ENCODE measurements around the gene ADAM29. TPM values are rescaled to one million over a fixed set of nuclear protein-coding genes. Genes with fewer than 3 reads are reported as not detected.
"Not testable (repeated sequence)": the region's sequence is repeated elsewhere in the genome, so short reads cannot be mapped to it uniquely, and the experiment has no call there.

The ADAM29 gene
- total RNA-seq, 1 donor = not detected

DNA sequence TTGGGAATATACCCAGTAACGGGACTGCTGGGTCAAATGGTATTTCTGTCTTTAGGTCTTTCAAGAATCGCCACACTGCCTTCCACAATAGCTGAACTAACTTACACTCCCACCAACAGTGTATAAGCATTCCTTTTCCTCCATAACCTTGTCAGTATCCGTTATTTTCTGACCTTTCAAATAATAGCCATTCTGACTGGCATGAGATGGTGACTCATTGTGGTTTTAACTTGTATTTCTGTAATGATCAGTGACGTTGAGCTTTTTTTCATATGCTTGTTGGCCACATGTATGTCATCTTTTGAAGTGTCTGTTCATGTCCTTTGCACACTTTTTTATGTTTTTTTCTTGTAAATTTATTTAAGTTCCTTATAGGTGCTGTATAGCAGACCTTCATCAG lies 81.2 kb downstream of the ADAM29 start:
- Histone ChIP-seq H3K27me3 (ENCODE audit: insufficient read depth, low read length) (no peaks in the 10 kb centered on the region), H3K4me1 (ENCODE audit: insufficient read depth, low read length) (no peaks in the 10 kb centered on the region), H3K4me3 (ENCODE audit: low read length) (no peak overlapping the region), H3K9me3 (ENCODE audit: low read depth, low read length) (no peaks in the 10 kb centered on the region)

DNA sequence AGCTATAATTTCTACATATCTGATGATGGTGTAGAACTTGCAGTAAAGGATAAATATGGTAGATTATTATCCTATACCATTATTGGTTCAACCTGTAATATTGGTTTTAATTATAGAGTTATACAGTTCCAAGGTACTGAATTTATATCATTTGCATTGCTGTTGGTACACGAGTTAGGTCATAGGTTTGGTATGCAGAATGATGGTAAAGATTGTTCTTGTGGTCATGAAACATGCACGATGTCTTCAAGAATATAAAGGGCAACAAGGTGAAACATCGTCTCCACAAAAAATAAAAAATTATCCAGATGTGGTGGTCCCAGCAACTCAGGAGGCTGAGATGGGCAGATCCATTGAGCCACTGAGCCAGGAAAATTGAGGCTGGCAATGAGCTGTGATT lies 99.6 kb downstream of the ADAM29 start:
- no peaks in the 10 kb centered on the region for H3K27me3 ChIP-seq (ENCODE audit: insufficient read depth, low read length)
- no peaks in the 10 kb centered on the region for H3K4me1 ChIP-seq (ENCODE audit: insufficient read depth, low read length)
- no peak overlapping the region for H3K4me3 ChIP-seq (ENCODE audit: low read length)
- no peaks in the 10 kb centered on the region for H3K9me3 ChIP-seq (ENCODE audit: low read depth, low read length)

DNA sequence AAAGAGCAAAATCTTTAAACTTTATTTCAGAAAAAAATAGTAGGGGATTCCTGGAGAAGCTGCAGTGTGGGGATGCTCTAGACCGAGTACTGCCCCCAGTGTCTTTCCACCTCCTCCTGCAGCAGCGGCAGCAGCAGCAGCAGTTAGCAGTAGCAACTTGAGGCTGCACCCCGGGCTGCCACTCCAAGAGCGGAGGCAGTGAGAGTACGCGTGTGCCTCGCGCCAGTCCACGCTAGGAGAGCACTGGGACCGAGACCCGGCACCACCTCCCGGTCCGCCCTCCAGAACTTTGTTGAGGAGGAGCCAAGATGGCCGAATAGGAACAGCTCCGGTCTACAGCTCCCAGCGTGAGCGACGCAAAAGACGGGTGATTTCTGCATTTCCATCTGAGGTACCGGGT lies 101.3 kb downstream of the ADAM29 start:
- H3K9me3 ChIP-seq (ENCODE audit: low read depth, low read length); H3K27me3 ChIP-seq (ENCODE audit: insufficient read depth, low read length); H3K4me3 ChIP-seq (ENCODE audit: low read length); H3K4me1 ChIP-seq (ENCODE audit: insufficient read depth, low read length): not testable (repeated sequence)

Other genes starting within 250 kb of the ADAM29 start
- not detected for gene GLRA3, start 89.1 kb upstream of the ADAM29 start, total RNA-seq